ENCODE measurements around the gene OCLN. TPM values are rescaled to one million over a fixed set of nuclear protein-coding genes. Genes with fewer than 3 reads are reported as not detected.

The OCLN gene
- total RNA-seq, 1 donor from 2014 or later, result 15.3 TPM

DNA sequence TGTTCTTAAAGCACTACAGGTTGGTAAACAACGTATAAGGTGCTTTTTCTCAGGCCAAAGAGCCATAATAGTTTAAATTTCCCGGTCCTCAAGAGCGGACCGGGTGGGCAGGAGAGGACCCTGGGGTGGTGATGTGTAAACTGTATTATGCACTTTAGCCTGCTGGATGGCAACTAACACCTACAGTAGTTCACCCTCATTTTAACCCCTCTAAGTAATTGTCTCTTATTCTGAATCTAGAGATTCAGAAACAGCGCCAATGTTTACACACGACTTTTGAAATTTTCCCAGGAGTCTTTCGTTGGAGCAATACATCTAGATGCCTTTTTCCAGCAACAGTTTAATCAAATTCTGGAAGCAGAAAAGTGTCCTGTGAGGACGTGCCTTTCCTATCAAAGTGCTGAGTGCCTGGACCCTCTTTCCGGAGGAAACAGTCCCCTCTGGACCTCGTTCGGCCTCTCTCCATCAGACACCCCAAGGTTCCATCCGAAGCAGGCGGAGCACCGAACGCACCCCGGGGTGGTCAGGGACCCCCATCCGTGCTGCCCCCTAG is 676 bp upstream of the OCLN start:
- FAIRE-seq (no peak), DNase-seq (ENCODE audit: low read depth) (no peak)
- no peaks in the 10 kb centered on the region for H3K9me3 ChIP-seq (ENCODE audit: insufficient read depth, low read depth, low read length)
- peak overlapping the region; percentile 84 for H2AFZ ChIP-seq (ENCODE audit: low read depth, low read length)
- no peak for TF ChIP-seq EZH2 (IDR thresholded peaks at IDR 0.05; ENCODE audit: insufficient read depth, low read length)
- TF ChIP-seq, protein P1, sequence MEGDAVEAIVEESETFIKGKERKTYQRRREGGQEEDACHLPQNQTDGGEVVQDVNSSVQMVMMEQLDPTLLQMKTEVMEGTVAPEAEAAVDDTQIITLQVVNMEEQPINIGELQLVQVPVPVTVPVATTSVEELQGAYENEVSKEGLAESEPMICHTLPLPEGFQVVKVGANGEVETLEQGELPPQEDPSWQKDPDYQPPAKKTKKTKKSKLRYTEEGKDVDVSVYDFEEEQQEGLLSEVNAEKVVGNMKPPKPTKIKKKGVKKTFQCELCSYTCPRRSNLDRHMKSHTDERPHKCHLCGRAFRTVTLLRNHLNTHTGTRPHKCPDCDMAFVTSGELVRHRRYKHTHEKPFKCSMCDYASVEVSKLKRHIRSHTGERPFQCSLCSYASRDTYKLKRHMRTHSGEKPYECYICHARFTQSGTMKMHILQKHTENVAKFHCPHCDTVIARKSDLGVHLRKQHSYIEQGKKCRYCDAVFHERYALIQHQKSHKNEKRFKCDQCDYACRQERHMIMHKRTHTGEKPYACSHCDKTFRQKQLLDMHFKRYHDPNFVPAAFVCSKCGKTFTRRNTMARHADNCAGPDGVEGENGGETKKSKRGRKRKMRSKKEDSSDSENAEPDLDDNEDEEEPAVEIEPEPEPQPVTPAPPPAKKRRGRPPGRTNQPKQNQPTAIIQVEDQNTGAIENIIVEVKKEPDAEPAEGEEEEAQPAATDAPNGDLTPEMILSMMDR (IDR thresholded peaks at IDR 0.05; ENCODE audit: insufficient read depth, low read depth, low read length), result no peak
- Mint-ChIP-seq H3K4me1 (ENCODE audit: low read depth, unreplicated experiment) (peaks cover 2% of the 10 kb centered on the region), H3K27ac (ENCODE audit: unreplicated experiment) (peak overlapping the region; percentile 26), H3K36me3 (ENCODE audit: low read depth, unreplicated experiment) (no peaks in the 10 kb centered on the region), H3K9me3 (ENCODE audit: unreplicated experiment) (no peaks in the 10 kb centered on the region), H3K27me3 (ENCODE audit: low read depth, unreplicated experiment) (peaks cover 3% of the 10 kb centered on the region), H3K4me3 (ENCODE audit: unreplicated experiment) (peak overlapping the region; percentile 88)
- no peaks in the 10 kb centered on the region for H3K36me3 ChIP-seq (ENCODE audit: insufficient read depth, low read length)
- H3K4me3 ChIP-seq (ENCODE audit: insufficient read depth, low read depth, low read length), result peak overlapping the region; percentile 66
- peak overlapping the region; percentile 93 for H3K4me2 ChIP-seq (ENCODE audit: low read length)
- H3K4me1 ChIP-seq (ENCODE audit: insufficient read depth, low read length), result peaks cover 12% of the 10 kb centered on the region
- no peaks in the 10 kb centered on the region for H4K20me1 ChIP-seq (ENCODE audit: insufficient read depth, low read length)
- H3K9ac ChIP-seq (ENCODE audit: low read length), result no peak overlapping the region
- H3K27ac ChIP-seq (ENCODE audit: low read depth, low read length), result no peak overlapping the region
- H3K27me3 ChIP-seq (ENCODE audit: insufficient read depth, low read length), result peaks cover 20% of the 10 kb centered on the region
- H3K79me2 ChIP-seq (ENCODE audit: insufficient read depth, low read length), result no peaks in the 10 kb centered on the region

DNA sequence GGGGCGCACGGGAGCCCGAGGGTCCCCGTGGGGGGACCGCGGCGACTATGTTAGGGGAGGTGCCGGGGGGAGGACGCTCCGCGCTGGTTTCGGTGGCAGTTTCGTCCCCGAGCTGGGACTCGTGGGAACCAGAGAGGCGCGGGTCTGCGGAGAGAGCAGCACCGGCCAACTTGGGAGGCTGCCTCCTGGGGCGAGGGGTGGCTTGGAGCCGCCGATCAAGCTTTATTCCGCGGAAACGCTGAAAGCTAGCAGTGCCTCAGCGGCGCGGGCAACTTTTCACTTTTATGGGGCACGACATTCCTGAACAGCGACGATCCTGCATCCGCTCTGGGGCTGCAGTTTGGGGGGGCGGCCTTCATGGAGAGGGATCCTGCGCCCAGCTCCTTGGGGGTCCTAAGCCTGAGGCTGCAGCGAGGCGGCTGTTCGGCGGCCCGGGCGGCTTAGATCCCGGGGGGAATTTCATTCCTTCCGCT is 369 bp downstream of the OCLN start:
- peak overlapping the region; percentile 66 for H3K4me3 ChIP-seq (ENCODE audit: insufficient read depth, low read depth, low read length)

More for the DNA sequence above, 369 bp downstream of the OCLN start:
- Histone ChIP-seq H3K4me2 (ENCODE audit: low read length) (peak overlapping the region; percentile 93), H3K27me3 (ENCODE audit: insufficient read depth, low read length) (peaks cover 20% of the 10 kb centered on the region), H3K79me2 (ENCODE audit: insufficient read depth, low read length) (no peaks in the 10 kb centered on the region), H3K27ac (ENCODE audit: low read depth, low read length) (no peak overlapping the region), H3K9me3 (ENCODE audit: insufficient read depth, low read depth, low read length) (no peaks in the 10 kb centered on the region), H3K4me1 (ENCODE audit: insufficient read depth, low read length) (peaks cover 12% of the 10 kb centered on the region), H4K20me1 (ENCODE audit: insufficient read depth, low read length) (no peaks in the 10 kb centered on the region), H3K36me3 (ENCODE audit: insufficient read depth, low read length) (no peaks in the 10 kb centered on the region), H2AFZ (ENCODE audit: low read depth, low read length) (peak overlapping the region; percentile 84), H3K9ac (ENCODE audit: low read length) (peak overlapping the region; percentile 51)
- H3K4me3 Mint-ChIP-seq (ENCODE audit: unreplicated experiment), result peak overlapping the region; percentile 88
- peak overlapping the region; percentile 72 for H3K27ac Mint-ChIP-seq (ENCODE audit: unreplicated experiment)
- peak; percentile 36 for TF ChIP-seq EZH2 (IDR thresholded peaks at IDR 0.05; ENCODE audit: insufficient read depth, low read length)
- TF ChIP-seq, protein P1 (IDR thresholded peaks at IDR 0.05; ENCODE audit: insufficient read depth, low read depth, low read length), result no peak
- H3K4me1 Mint-ChIP-seq (ENCODE audit: low read depth, unreplicated experiment), result peaks cover 5% of the 10 kb centered on the region
- FAIRE-seq (no peak), DNase-seq (ENCODE audit: low read depth) (no peak)
- H3K36me3 Mint-ChIP-seq (ENCODE audit: low read depth, unreplicated experiment), result no peaks in the 10 kb centered on the region
- H3K9me3 Mint-ChIP-seq (ENCODE audit: unreplicated experiment), result no peaks in the 10 kb centered on the region
- H3K27me3 Mint-ChIP-seq (ENCODE audit: low read depth, unreplicated experiment), result peaks cover 3% of the 10 kb centered on the region

Measured in astrocyte (in vitro differentiated cells and primary cell).